Spinal cord (tissue), 10 donors: ENCODE data around the gene DAPP1. TPM values are rescaled to one million over a fixed set of nuclear protein-coding genes. Genes with fewer than 3 reads are reported as not detected.
"Not testable (repeated sequence)": the region's sequence is repeated elsewhere in the genome, so short reads cannot be mapped to it uniquely, and the experiment has no call there.

ENCODE experiments used
- DNase-seq, 6 donors: peaks; one replicate each; pipeline versions ENCODE4 v3.0.0 to v3.0.0-alpha.2; 2013 to 2015; ENCODE audit warnings: low spot score in 6 of 6, low read depth in 4 of 6
- H3K27ac ChIP-seq: one replicate; pipeline ENCODE4 v1.5.1; 2013; ENCODE audit warnings: low read depth, low read length, control low read depth
- H3K27me3 ChIP-seq: one replicate; pipeline ENCODE4 v1.6.1; 2013; ENCODE audit warnings: low read length; ENCODE audit not compliant: control insufficient read depth, insufficient read depth
- H3K36me3 ChIP-seq: one replicate; pipeline ENCODE4 v1.6.1; 2013; ENCODE audit warnings: low read length; ENCODE audit not compliant: control insufficient read depth, insufficient read depth
- H3K4me1 ChIP-seq: one replicate; pipeline ENCODE4 v1.6.1; 2013; ENCODE audit warnings: low read length; ENCODE audit not compliant: control insufficient read depth, insufficient read depth
- H3K4me3 ChIP-seq: one replicate; pipeline ENCODE4 v1.5.1; 2013; ENCODE audit warnings: low read depth, low read length, control low read depth
- H3K9me3 ChIP-seq: one replicate; pipeline ENCODE4 v1.6.1; 2013; ENCODE audit warnings: low read length; ENCODE audit not compliant: control insufficient read depth, insufficient read depth
- WGBS: methylation state at CpG from one replicate; pipeline ENCODE4 v1.1.5; 2013; ENCODE audit warnings: missing lambda C conversion rate; ENCODE audit not compliant: insufficient coverage; 5-methylcytosine and 5-hydroxymethylcytosine counted together
- polyA plus RNA-seq, 2 donors: library from polyadenylated mRNA; unstranded; fragments of 120-200 nt; gene quantifications; one replicate each; pipeline ENCODE4 v1.2.1, GENCODE V29; 2013; ENCODE audit not compliant: insufficient read length in 2 of 2
- total RNA-seq, 2 donors: library from RNA; depleted of rRNA in 1 of 2; stranded (reverse); fragments of 120-200 nt in 1 of 2; fragments of >200 nt in 1 of 2; gene quantifications; one replicate each; pipeline versions ENCODE4 v1.2.3 to v1.2.4, GENCODE V29; 2013 to 2014
- donor health status: healthy.

The DAPP1 gene
- total and polyA plus RNA-seq, 4 donors = 0.53 to 5.7 (median 1.1) TPM

- Histone ChIP-seq H3K9me3 (no peaks in the 10 kb centered on the region), H3K27me3 (no peaks in the 10 kb centered on the region), H3K4me3 (no peak overlapping the region), H3K36me3 (no peaks in the 10 kb centered on the region), H3K27ac (no peak overlapping the region), H3K4me1 (no peaks in the 10 kb centered on the region)
- DNase-seq = no peak
- no CpG with 5 or more reads among the region's 4 CpGs for WGBS
Measured at GRCh38 chr4:99821918-99822503, 5.4 kb downstream of the DAPP1 start.

- no peaks in the 10 kb centered on the region for H3K27me3 ChIP-seq
- H3K9me3 ChIP-seq = no peaks in the 10 kb centered on the region
- no peak overlapping the region for H3K4me3 ChIP-seq
- H3K36me3 ChIP-seq = no peaks in the 10 kb centered on the region
- DNase-seq = no peak
- 74% methylated on average over 3 of the region's 3 CpGs for WGBS
- no peak overlapping the region for H3K27ac ChIP-seq
- no peaks in the 10 kb centered on the region for H3K4me1 ChIP-seq
Measured at GRCh38 chr4:99822734-99823133, 6.1 kb downstream of the DAPP1 start.

- no peaks in the 10 kb centered on the region for H3K4me1 ChIP-seq
- H3K36me3 ChIP-seq = no peaks in the 10 kb centered on the region
- H3K27ac ChIP-seq = no peak overlapping the region
- no peak for DNase-seq
- H3K4me3 ChIP-seq = no peak overlapping the region
- H3K27me3 ChIP-seq = no peaks in the 10 kb centered on the region
- WGBS = no CpG with 5 or more reads among the region's 3 CpGs
- H3K9me3 ChIP-seq = no peaks in the 10 kb centered on the region
Measured at GRCh38 chr4:99824070-99824599, 7.5 kb downstream of the DAPP1 start.

DNA sequence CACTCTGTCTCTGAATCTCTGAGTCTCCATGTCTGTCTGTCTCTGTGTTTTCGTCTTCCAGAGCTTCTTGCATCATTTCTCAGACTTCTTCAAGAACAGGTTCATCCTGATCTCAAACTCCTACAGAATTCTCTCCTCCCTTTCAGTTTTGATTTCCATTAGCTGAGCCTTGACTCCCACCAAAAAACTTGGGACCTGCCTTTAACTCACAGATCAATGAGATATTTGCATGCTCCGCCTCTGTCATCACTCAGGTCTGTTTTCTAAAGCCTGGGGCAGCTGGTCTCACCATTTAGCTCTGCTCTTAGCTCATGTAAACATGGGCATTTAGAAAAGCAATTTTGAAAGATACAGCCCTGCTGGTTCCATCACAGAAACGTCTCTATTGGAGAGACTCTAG is 8.6 kb downstream of the DAPP1 start:
- H3K27me3 ChIP-seq = no peaks in the 10 kb centered on the region
- H3K27ac ChIP-seq = no peak overlapping the region
- H3K4me1 ChIP-seq = no peaks in the 10 kb centered on the region
- no peaks in the 10 kb centered on the region for H3K36me3 ChIP-seq
- DNase-seq = no peak
- no peak overlapping the region for H3K4me3 ChIP-seq
- no peaks in the 10 kb centered on the region for H3K9me3 ChIP-seq
- 84% methylated on average over 3 of the region's 3 CpGs for WGBS

DNA sequence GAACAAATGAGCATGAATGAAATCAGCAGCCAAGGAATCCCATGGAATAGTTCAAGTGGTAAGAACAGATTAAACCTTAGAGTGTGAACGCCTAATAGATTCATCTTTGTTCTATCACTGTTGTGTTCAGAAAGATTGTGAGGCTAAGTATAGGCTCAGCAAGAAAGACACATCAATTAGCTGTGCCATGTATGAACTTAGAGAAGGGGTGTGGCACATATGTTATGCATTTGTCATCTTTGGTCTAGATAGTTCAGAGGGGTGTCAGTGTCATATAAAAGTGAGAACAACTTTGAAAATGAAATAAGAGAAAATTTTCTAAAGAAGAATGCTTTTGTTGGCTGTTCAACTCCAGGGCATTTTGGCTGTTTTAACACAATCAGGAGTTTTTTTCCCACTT is 9.4 kb downstream of the DAPP1 start:
- DNase-seq = no peak
- Histone ChIP-seq H3K4me1 (no peaks in the 10 kb centered on the region), H3K27ac (no peak overlapping the region), H3K36me3 (no peaks in the 10 kb centered on the region), H3K4me3 (no peak overlapping the region), H3K27me3 (no peaks in the 10 kb centered on the region), H3K9me3 (no peaks in the 10 kb centered on the region)
- WGBS = 80% methylated on average over 1 of the region's 1 CpG

GRCh38 chr4:99827454-99827853 is 10.8 kb downstream of the DAPP1 start:
- Histone ChIP-seq H3K4me1 (no peaks in the 10 kb centered on the region), H3K27ac (no peak overlapping the region), H3K36me3 (no peaks in the 10 kb centered on the region), H3K27me3 (no peaks in the 10 kb centered on the region), H3K4me3 (no peak overlapping the region), H3K9me3 (no peaks in the 10 kb centered on the region)
- DNase-seq = no peak
- WGBS = 63% methylated on average over 2 of the region's 6 CpGs

- WGBS = no CpG with 5 or more reads among the region's 1 CpG
- no peaks in the 10 kb centered on the region for H3K36me3 ChIP-seq
- no peak for DNase-seq
- no peak overlapping the region for H3K4me3 ChIP-seq
- H3K27me3 ChIP-seq = no peaks in the 10 kb centered on the region
- H3K4me1 ChIP-seq = no peaks in the 10 kb centered on the region
- H3K27ac ChIP-seq = no peak overlapping the region
- no peaks in the 10 kb centered on the region for H3K9me3 ChIP-seq
Measured at GRCh38 chr4:99827857-99828256, 11.2 kb downstream of the DAPP1 start.

- Histone ChIP-seq H3K36me3 (no peaks in the 10 kb centered on the region), H3K4me1 (no peaks in the 10 kb centered on the region), H3K4me3 (no peak overlapping the region), H3K27me3 (no peaks in the 10 kb centered on the region), H3K27ac (no peak overlapping the region), H3K9me3 (no peaks in the 10 kb centered on the region)
- no peak for DNase-seq
- no CpG with 5 or more reads among the region's 1 CpG for WGBS
Measured at GRCh38 chr4:99828477-99828876, 11.8 kb downstream of the DAPP1 start.

- not testable (repeated sequence) for DNase-seq, H3K4me3 ChIP-seq, H3K27me3 ChIP-seq, H3K36me3 ChIP-seq, H3K9me3 ChIP-seq, H3K27ac ChIP-seq, H3K4me1 ChIP-seq
- 97% methylated on average over 4 of the region's 5 CpGs for WGBS
Measured at GRCh38 chr4:99830051-99830450, 13.4 kb downstream of the DAPP1 start.

- H3K4me3 ChIP-seq = no peak overlapping the region
- H3K36me3 ChIP-seq = no peaks in the 10 kb centered on the region
- H3K9me3 ChIP-seq = no peaks in the 10 kb centered on the region
- no peaks in the 10 kb centered on the region for H3K4me1 ChIP-seq
- no peak for DNase-seq
- H3K27ac ChIP-seq = no peak overlapping the region
- H3K27me3 ChIP-seq = no peaks in the 10 kb centered on the region
Measured at GRCh38 chr4:99832321-99832720, 15.7 kb downstream of the DAPP1 start.
